Measurements from ENCODE around the gene RTN4RL1.

RTN4RL1 gene

GRCh38 chr17:1956134-1956533 is 69.0 kb downstream of the RTN4RL1 start:
- in situ Hi-C loops (cut with HindIII; ENCODE audit: low sequenced_read_pairs), result no loop called here
- no peak overlapping the region for H3K4me3 ChIP-seq (ENCODE audit: low read depth, low read length)
- no peak for DNase-seq (ENCODE audit: low read depth)
- TF ChIP-seq, protein P1, sequence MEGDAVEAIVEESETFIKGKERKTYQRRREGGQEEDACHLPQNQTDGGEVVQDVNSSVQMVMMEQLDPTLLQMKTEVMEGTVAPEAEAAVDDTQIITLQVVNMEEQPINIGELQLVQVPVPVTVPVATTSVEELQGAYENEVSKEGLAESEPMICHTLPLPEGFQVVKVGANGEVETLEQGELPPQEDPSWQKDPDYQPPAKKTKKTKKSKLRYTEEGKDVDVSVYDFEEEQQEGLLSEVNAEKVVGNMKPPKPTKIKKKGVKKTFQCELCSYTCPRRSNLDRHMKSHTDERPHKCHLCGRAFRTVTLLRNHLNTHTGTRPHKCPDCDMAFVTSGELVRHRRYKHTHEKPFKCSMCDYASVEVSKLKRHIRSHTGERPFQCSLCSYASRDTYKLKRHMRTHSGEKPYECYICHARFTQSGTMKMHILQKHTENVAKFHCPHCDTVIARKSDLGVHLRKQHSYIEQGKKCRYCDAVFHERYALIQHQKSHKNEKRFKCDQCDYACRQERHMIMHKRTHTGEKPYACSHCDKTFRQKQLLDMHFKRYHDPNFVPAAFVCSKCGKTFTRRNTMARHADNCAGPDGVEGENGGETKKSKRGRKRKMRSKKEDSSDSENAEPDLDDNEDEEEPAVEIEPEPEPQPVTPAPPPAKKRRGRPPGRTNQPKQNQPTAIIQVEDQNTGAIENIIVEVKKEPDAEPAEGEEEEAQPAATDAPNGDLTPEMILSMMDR (IDR thresholded peaks at IDR 0.05; ENCODE audit: low read depth, low read length, missing control alignments), result no peak

DNA sequence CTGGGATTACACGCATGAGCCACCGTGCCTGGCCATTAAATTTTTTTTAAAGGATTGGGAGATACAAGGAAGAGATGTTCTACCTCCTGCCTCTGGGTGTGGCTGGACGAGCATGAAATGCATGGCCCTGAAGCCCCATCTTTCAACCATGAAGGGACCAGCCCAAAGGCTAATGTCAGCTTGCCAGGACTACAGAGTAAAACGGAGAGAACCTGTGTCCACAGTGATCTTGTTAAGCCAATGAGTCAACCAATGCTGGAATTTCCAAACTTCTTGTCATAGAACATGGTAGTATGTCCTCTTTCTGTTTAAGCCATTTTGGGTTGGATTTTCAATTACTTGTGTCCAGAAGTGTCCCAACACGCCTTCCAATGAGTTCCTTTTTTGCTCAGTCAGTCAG is 71.3 kb downstream of the RTN4RL1 start:
- TF ChIP-seq, protein P1 (IDR thresholded peaks at IDR 0.05; ENCODE audit: low read depth, low read length, missing control alignments), result no peak
- no peak for DNase-seq (ENCODE audit: low read depth)
- in situ Hi-C loops (cut with HindIII; ENCODE audit: low sequenced_read_pairs), result no loop called here
- no peak overlapping the region for H3K4me3 ChIP-seq (ENCODE audit: low read depth, low read length)

- TF ChIP-seq, protein P1 (IDR thresholded peaks at IDR 0.05; ENCODE audit: low read depth, low read length, missing control alignments), result no peak
- in situ Hi-C loops (cut with HindIII; ENCODE audit: low sequenced_read_pairs), result no loop called here
- DNase-seq (ENCODE audit: low read depth), result no peak
- no peak overlapping the region for H3K4me3 ChIP-seq (ENCODE audit: low read depth, low read length)
Measured at GRCh38 chr17:1951920-1952319, 73.2 kb downstream of the RTN4RL1 start.

DNA sequence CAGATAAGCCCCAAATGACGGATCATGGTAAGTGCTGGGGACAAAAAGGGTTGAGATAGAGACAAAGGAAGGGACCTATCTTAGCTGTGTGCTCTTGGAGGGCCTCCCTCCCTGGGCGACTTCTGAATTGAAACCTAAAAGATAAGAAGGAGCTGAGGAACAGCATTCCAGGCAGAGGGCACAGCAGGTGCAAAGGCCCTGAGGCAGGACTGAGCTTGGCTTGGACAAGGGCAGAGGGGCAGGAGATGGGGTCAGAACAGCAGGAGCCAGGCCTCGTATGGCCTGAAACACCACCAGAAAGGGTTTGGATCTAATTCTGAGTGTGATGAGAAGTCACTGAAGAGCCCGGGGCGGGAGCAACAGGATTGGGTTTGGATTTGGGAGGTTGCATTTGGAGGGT is 75.4 kb downstream of the RTN4RL1 start:
- DNase-seq (ENCODE audit: low read depth), result no peak
- TF ChIP-seq, protein P1 (IDR thresholded peaks at IDR 0.05; ENCODE audit: low read depth, low read length, missing control alignments), result no peak
- in situ Hi-C loops (cut with HindIII; ENCODE audit: low sequenced_read_pairs), result no loop called here
- no peak overlapping the region for H3K4me3 ChIP-seq (ENCODE audit: low read depth, low read length)

DNA sequence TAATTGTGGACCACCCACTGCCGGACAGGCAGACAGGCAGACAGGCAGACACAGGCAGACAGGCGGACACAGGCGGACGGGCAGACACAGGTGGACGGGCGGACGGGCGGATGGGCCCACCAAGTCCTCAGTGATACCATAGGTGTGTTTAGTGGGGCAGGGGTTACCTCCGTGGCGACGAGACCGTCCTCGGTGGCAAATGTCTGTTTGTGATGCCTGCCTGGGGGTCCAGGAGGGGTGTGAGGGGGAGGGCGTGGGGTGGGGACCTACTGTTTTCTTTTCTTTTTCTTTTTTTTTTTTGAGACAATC is 76.7 kb downstream of the RTN4RL1 start:
- no peak for DNase-seq (ENCODE audit: low read depth)
- H3K4me3 ChIP-seq (ENCODE audit: low read depth, low read length), result no peak overlapping the region
- in situ Hi-C loops (cut with HindIII; ENCODE audit: low sequenced_read_pairs), result no loop called here
- TF ChIP-seq, protein P1 (IDR thresholded peaks at IDR 0.05; ENCODE audit: low read depth, low read length, missing control alignments), result no peak

DNA sequence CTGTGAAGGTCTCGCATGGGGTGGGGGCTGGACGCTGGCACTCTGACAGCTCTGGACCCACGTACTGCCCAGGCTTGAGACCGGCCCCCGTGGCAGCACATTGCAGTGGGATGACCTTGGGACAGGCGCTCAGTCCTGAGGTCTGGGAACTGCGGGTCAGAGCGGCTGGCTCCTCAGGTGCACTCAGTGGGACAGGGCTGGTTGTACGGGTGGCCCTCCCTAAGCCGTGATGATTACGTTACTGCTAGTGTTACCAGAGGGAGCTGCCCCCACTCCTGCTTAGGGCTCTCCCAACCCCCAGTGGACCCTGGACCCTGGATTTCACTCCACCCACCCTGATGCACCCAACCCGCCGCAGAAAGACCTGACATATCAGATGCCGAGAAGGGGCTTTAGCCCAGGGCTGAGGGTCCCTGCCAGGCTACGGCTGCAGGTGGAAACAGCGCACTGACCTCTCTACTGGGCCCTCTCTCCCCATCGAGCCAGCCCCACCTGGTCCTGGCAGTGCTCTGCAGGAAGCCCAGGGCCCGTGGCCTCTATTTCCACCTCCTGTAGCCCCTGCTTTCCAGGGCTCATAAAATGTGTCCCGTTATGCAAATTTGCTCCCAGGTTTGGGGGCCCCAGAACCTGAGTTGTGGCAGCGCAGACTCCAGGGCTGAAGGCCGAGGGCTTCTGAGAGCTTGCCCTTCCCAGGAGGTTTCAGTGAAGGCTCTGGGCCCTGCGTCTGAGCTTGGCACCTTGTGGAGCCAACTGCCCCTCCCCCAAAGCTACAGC is 77.2 kb downstream of the RTN4RL1 start:
- no peak overlapping the region for H3K4me3 ChIP-seq (ENCODE audit: low read depth, low read length)
- TF ChIP-seq, protein P1 (IDR thresholded peaks at IDR 0.05; ENCODE audit: low read depth, low read length, missing control alignments), result no peak
- no peak for DNase-seq (ENCODE audit: low read depth)
- in situ Hi-C loops (cut with HindIII; ENCODE audit: low sequenced_read_pairs), result no loop called here

Measured in astrocyte of the cerebellum (primary cell).